Calu3 (cell line): ENCODE results near the gene FOXN3. TPM values are rescaled to one million over a fixed set of nuclear protein-coding genes. Genes with fewer than 3 reads are reported as not detected.

ENCODE experiments used
- BruUV-seq: library from RNA; stranded (reverse); fragments of 400-500 nt; replicated peaks from 2 replicates; lab custom pipeline; 2021; lab: Mats Ljungman, UMichigan
- CTCF ChIA-PET: fragments of 300-600 bp; sonication (Branson Sonifier 250); formaldehyde crosslinking; loops from one replicate; lab custom pipeline; 2022; ENCODE audit warnings: antibody characterized with exemption; lab: Charles Lee
- DNase-seq: peaks from one replicate; pipeline ENCODE4 v3.0.0; 2022
- H3K27ac Mint-ChIP-seq: one replicate; pipeline ENCODE4 v1.8.0; 2022; ENCODE audit warnings: mixed read lengths; ENCODE audit not compliant: unreplicated experiment
- H3K27me3 Mint-ChIP-seq: one replicate; pipeline ENCODE4 v1.8.0; 2022; ENCODE audit warnings: mixed read lengths; ENCODE audit not compliant: unreplicated experiment
- H3K36me3 Mint-ChIP-seq: one replicate; pipeline ENCODE4 v1.8.0; 2022; ENCODE audit warnings: mild to moderate bottlenecking, moderate library complexity, mixed read lengths; ENCODE audit not compliant: insufficient read depth, unreplicated experiment
- H3K4me1 Mint-ChIP-seq: one replicate; pipeline ENCODE4 v1.8.0; 2022; ENCODE audit warnings: mild to moderate bottlenecking, low read depth, mixed read lengths; ENCODE audit not compliant: unreplicated experiment
- H3K4me3 Mint-ChIP-seq: one replicate; pipeline ENCODE4 v1.8.0; 2022; ENCODE audit warnings: mild to moderate bottlenecking, low read depth, moderate library complexity, mixed read lengths; ENCODE audit not compliant: unreplicated experiment
- H3K9me3 Mint-ChIP-seq: one replicate; pipeline ENCODE4 v1.8.0; 2022; ENCODE audit warnings: low read depth, mixed read lengths; ENCODE audit not compliant: unreplicated experiment
- CTCF ChIP-seq: fragments of 200-600 bp; IDR thresholded peaks from one replicate; pipeline ENCODE4 v1.8.0; 2022; ENCODE audit warnings: antibody characterized with exemption; ENCODE audit not compliant: unreplicated experiment
- intact Hi-C: fragments of 100-400 bp; cut with micrococcal nuclease; formaldehyde crosslinking; loops from one replicate; pipeline ENCODE4 v1.10.0; 2022; ENCODE audit not compliant: unreplicated experiment
- total RNA-seq: library from RNA; stranded (reverse); gene quantifications from 2 replicates; pipeline ENCODE4 v1.2.3, GENCODE V29; 2022

The FOXN3 gene
- total RNA-seq, 1 experiment from 2014 or later = 11.8 TPM

- no peaks in the 10 kb centered on the region for H3K9me3 Mint-ChIP-seq
- intact Hi-C loops = no loop called here
- CTCF ChIA-PET = no interaction called here
- H3K27ac Mint-ChIP-seq = no peak overlapping the region
- no peak for TF ChIP-seq CTCF
- no peaks in the 10 kb centered on the region for H3K4me1 Mint-ChIP-seq
- BruUV-seq = no TSS peak
- no peaks in the 10 kb centered on the region for H3K36me3 Mint-ChIP-seq
- DNase-seq = no peak
- H3K4me3 Mint-ChIP-seq = no peak overlapping the region
- no peaks in the 10 kb centered on the region for H3K27me3 Mint-ChIP-seq
Observed at GRCh38 chr14:89267656-89268055, 149.4 kb downstream of the FOXN3 start.

DNA sequence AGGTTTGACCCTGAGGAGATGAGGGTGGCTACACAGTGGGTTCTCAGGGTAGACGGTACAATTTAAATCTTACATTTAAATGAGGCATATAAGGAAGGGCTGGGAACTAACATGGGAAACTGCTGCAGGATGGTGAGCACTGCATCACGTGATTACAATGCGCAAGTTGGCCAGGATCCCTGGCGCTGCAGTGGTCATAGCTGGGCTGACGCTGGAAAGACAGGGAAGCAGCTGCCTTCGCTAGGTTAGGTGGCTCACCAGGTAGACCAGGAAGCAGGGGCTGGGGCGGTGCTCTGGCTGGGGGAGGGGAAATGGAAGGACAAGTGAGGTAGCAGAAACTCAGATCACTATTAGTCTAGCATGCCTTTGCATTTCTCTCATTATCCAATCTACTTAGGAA is 149.9 kb downstream of the FOXN3 start:
- BruUV-seq = no TSS peak
- H3K4me1 Mint-ChIP-seq = no peaks in the 10 kb centered on the region
- H3K27ac Mint-ChIP-seq = no peak overlapping the region

DNA sequence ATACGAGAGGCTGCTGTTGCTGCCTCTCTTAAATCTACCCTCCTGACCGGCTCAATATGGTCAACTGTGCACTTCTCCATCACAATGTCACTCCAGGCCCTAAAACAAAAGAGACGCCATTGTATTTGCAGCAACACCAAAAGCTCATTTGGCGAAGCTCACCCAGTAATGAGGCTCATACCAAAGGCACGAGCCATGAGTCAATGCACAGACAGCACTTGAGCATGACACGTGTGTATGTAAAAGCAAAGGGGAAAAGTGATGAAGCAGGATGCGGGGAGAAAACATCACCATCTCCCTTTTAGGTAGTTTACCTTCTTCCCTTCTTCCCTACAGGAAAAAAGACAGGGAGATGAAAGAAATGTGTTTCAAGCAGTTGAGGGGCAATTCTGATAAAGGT is 150.3 kb downstream of the FOXN3 start:
- no TSS peak for BruUV-seq
- no peak for TF ChIP-seq CTCF
- Mint-ChIP-seq H3K27ac (no peak overlapping the region), H3K4me3 (no peak overlapping the region), H3K36me3 (no peaks in the 10 kb centered on the region), H3K4me1 (no peaks in the 10 kb centered on the region), H3K9me3 (no peaks in the 10 kb centered on the region), H3K27me3 (no peaks in the 10 kb centered on the region)
- no peak for DNase-seq
- intact Hi-C loops = no loop called here
- CTCF ChIA-PET = no interaction called here

More for the DNA sequence above, 149.9 kb downstream of the FOXN3 start:
- no peak for TF ChIP-seq CTCF
- no peaks in the 10 kb centered on the region for H3K27me3 Mint-ChIP-seq
- no peaks in the 10 kb centered on the region for H3K9me3 Mint-ChIP-seq
- intact Hi-C loops = no loop called here
- DNase-seq = no peak
- H3K36me3 Mint-ChIP-seq = no peaks in the 10 kb centered on the region
- H3K4me3 Mint-ChIP-seq = no peak overlapping the region
- CTCF ChIA-PET = no interaction called here

- CTCF ChIA-PET = no interaction called here
Observed at GRCh38 chr14:89265234-89265633, 151.8 kb downstream of the FOXN3 start.

More at GRCh38 chr14:89265234-89265633, 151.8 kb downstream of the FOXN3 start:
- Mint-ChIP-seq H3K4me3 (no peak overlapping the region), H3K36me3 (no peaks in the 10 kb centered on the region), H3K27ac (no peak overlapping the region), H3K4me1 (no peaks in the 10 kb centered on the region), H3K27me3 (no peaks in the 10 kb centered on the region), H3K9me3 (no peaks in the 10 kb centered on the region)
- intact Hi-C loops = no loop called here
- no peak for TF ChIP-seq CTCF
- DNase-seq = no peak
- no TSS peak for BruUV-seq
